HepG2 (cell line): ENCODE data around the gene PIGC. TPM values are rescaled to one million over a fixed set of nuclear protein-coding genes. Genes with fewer than 3 reads are reported as not detected.

ENCODE experiments used
- AHDC1 ChIP-seq: sonication (generic); formaldehyde crosslinking; IDR thresholded peaks from 2 replicates; pipeline ENCODE4 v1.5.1; 2020; ENCODE audit warnings: mild to moderate bottlenecking, missing genetic modification reagents, borderline replicate concordance
- BCL6 ChIP-seq: IDR thresholded peaks from 2 replicates; pipeline ENCODE4 v1.6.1; 2016; ENCODE audit warnings: missing genetic modification reagents, missing compliant biosample characterization
- BHLHE40 ChIP-seq: IDR thresholded peaks from 2 replicates; pipeline ENCODE4 v1.6.1; 2011; ENCODE audit warnings: low read length, improper control_type of control experiment
- CENPX ChIP-seq: sonication (generic); formaldehyde crosslinking; IDR thresholded peaks from 2 replicates; pipeline ENCODE4 v1.9.0; 2021; ENCODE audit warnings: mild to moderate bottlenecking, missing genetic modification reagents, moderate library complexity
- CHD2 ChIP-seq: IDR thresholded peaks from 2 replicates; pipeline ENCODE4 v1.6.1; 2011; ENCODE audit warnings: low read depth, low read length, improper control_type of control experiment
- DZIP1 ChIP-seq: sonication (generic); formaldehyde crosslinking; IDR thresholded peaks from 2 replicates; pipeline ENCODE4 v1.5.0; 2020; ENCODE audit warnings: mild to moderate bottlenecking, missing genetic modification reagents
- ELK4 ChIP-seq: sonication (generic); formaldehyde crosslinking; IDR thresholded peaks from 2 replicates; pipeline ENCODE4 v1.9.0; 2021; ENCODE audit warnings: missing genetic modification reagents, borderline replicate concordance
- HNF1A ChIP-seq, 2 experiments: sonication (generic) in 1 of 2; formaldehyde crosslinking in 1 of 2; IDR thresholded peaks; 2 replicates each; pipeline versions ENCODE4 v1.4.0 to v1.6.1; 2016 to 2020; ENCODE audit warnings: borderline replicate concordance in 1 of 2, low read depth in 1 of 2, mild to moderate bottlenecking in 1 of 2, missing genetic modification reagents in 1 of 2
- KDM5B ChIP-seq: sonication (generic); formaldehyde crosslinking; IDR thresholded peaks from 2 replicates; pipeline ENCODE4 v1.4.0; 2020; ENCODE audit warnings: missing genetic modification reagents, mild to moderate bottlenecking, borderline replicate concordance
- MEIS1 ChIP-seq: sonication (generic); formaldehyde crosslinking; IDR thresholded peaks from 2 replicates; pipeline ENCODE4 v1.9.0; 2021; ENCODE audit warnings: mild to moderate bottlenecking, missing genetic modification reagents, moderate library complexity, borderline replicate concordance
- NPAS2 ChIP-seq: sonication (generic); formaldehyde crosslinking; IDR thresholded peaks from 2 replicates; pipeline ENCODE4 v1.8.0; 2022; ENCODE audit warnings: mild to moderate bottlenecking, missing genetic modification reagents, borderline replicate concordance
- SNRNP70 ChIP-seq: fragments of 200-400 bp; formaldehyde crosslinking; IDR thresholded peaks from 2 replicates; pipeline ENCODE4 v1.6.1; 2017; ENCODE audit warnings: mild to moderate bottlenecking, low read depth, low read length, moderate library complexity
- SUZ12 ChIP-seq: fragments of 150-350 bp; IDR thresholded peaks from 2 replicates; pipeline ENCODE4 v1.6.1; 2014; ENCODE audit warnings: low read depth, low read length
- TOPORS ChIP-seq: sonication (generic); formaldehyde crosslinking; IDR thresholded peaks from 2 replicates; pipeline ENCODE4 v1.8.0; 2023; ENCODE audit warnings: mild to moderate bottlenecking, missing genetic modification reagents
- ZNF432 ChIP-seq: sonication (generic); formaldehyde crosslinking; IDR thresholded peaks from 2 replicates; pipeline ENCODE4 v1.5.0; 2020; ENCODE audit warnings: missing genetic modification reagents, mild to moderate bottlenecking, borderline replicate concordance
- ZSCAN31 ChIP-seq: sonication (generic); formaldehyde crosslinking; IDR thresholded peaks from 2 replicates; pipeline ENCODE4 v1.5.0; 2020; ENCODE audit warnings: low read depth, mild to moderate bottlenecking, missing genetic modification reagents
- polyA plus RNA-seq, 8 experiments: library from polyadenylated mRNA; depleted of rRNA in 3 of 8; stranded (reverse) in 7 of 8; unstranded in 1 of 8; fragments of >200 nt; fragmentation: Illumina TruSeq in 4 of 8; extraction: Trizol in 4 of 8; gene quantifications; 2 replicates each; pipeline versions ENCODE4 v1.2.1 to v1.2.3, GENCODE V29; 2011 to 2016; ENCODE audit warnings: low read depth in 4 of 8, missing spikeins in 1 of 8, mixed read lengths in 1 of 8; ENCODE audit not compliant: insufficient read depth in 1 of 8
- total RNA-seq, 5 experiments: library from RNA; depleted of rRNA; stranded (reverse); fragments of >200 nt; fragmentation: Illumina TruSeq; extraction: Trizol; gene quantifications; 2 replicates each; pipeline ENCODE4 v1.2.3, GENCODE V29; 2016; ENCODE audit warnings: low read depth in 1 of 5

PIGC gene
- total and polyA plus RNA-seq, 2 of the 13 experiments (the other 11 are each of a cell fraction or from before 2014, with no cell fraction given), result 26.7 to 29.5 TPM

- TF ChIP-seq AHDC1 (CRISPR knock-in tag) (no peak), DZIP1 (no peak), KDM5B (CRISPR knock-in tag) (0 out of 2 replicates have a peak, but pooled peaks have one; percentile 66), SUZ12 (no peak), ZNF432 (CRISPR knock-in tag) (no peak), ELK4 (no peak), BHLHE40 (peak; percentile 91), HNF1A (IDR thresholded peaks at IDR 0.05; ENCODE audit: low read depth) (no peak), HNF1A (CRISPR knock-in tag; IDR thresholded peaks at IDR 0.05; ENCODE audit: borderline replicate concordance) (no peak), BCL6 (CRISPR knock-in tag) (peak; percentile 49), SNRNP70 (no peak), NPAS2 (CRISPR knock-in tag) (no peak), TOPORS (CRISPR knock-in tag) (no peak), MEIS1 (CRISPR knock-in tag) (no peak), ZSCAN31 (CRISPR knock-in tag) (no peak), CHD2 (no peak), CENPX (CRISPR knock-in tag) (no peak)
Measured at GRCh38 chr1:172450524-172450885, 6.6 kb upstream of the PIGC start (continued).
